ENCODE results near the gene AJAP1.

Gene AJAP1

DNA sequence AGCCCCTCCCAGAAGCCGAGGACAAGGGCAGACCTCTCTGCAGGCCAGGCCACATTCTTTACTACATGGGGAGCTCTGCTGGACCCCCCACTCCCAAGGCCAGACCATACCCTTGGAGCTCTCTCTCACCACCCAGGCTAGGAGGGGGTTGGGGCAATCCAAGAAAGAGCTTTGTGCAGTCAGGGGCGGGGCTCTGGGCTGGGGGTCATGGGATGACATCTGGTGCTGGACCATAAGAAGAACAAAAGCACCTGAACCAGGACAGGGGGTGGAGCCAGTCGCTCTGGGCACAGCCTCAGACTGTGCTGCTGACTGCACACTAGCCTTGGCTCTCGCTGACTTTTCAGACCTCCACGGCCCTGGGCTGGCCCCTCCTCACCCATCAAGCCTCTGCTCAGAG is 23.1 kb upstream of the AJAP1 start:
- no peak for DNase-seq

DNA sequence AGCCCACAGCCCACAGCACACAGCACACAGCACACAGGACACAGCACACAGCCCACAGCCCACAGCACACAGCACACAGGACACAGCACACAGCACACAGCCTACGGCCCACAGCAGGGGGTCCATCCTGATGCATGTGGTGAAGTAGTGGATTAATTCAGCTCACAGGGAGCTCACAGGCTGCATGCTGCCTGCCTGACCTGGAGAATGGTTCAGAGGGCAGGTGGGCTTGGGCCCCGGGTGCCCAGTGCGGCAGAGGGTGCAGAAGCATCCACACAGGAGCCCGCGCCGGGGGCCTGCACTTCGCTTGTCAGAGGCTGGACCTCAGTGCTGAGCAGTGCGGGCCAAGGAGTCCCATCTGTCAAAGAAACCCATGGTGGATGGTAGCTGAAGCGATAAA is 21.1 kb upstream of the AJAP1 start:
- no peak for DNase-seq

DNA sequence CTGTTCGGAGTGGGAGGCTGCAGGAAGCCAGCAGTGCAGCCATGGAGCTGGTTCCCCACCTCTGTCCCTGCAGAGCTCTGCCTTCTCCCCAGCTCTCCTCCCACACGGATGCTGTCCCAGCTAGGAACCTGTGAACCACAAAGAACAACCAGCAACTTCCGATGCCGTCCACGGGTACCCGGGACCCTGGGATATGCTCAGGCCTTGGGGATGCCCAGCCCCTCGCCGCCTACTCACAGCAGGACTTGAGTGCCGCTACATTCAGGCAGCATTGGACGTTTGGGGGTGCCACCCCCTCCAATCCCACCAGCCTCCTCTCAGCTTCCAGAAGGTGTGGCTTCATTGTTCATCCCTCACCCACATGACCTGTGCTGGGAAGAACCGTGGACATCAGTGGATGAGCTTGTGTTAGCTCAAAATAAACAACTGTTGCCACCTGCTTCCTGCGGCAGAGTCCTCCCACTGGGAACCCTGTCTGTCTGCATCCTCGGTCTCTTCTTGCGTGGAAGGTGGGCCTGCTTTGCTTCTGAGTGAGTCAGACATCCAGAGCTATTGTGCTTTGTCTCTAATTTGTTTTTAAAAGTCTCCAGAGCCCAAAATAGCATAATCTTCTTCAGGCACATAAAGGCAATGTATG is 20.1 kb upstream of the AJAP1 start:
- DNase-seq: no peak

DNA sequence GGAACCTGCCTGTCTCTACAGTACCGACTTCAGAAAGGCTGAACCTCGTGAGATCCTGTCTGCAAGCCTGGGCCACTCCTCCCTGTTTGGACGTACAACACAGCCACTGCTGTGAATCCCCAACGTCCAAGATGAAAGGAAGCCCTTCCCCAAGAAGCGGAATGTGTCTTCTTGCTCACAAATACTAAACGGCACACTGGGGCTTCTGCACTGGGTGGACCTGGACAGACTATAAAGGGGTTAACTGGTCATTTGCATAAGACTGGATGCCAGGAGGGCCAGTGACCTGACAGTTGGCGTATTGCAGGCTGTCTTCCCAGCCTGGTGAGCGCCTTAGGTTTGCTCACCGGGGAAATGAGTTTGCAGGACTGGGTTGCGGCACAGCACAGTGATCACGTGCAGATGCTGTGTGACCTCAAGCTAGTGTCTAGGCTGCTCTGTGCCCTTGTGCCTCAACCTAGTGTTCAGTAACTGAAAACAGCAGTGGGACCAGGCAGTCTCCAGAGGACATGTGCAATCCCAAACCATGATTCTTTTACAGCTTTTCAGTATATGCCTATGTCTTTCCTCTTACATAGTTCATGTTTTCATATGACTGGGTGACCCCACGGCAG is 19.5 kb upstream of the AJAP1 start:
- no peak for DNase-seq

DNA sequence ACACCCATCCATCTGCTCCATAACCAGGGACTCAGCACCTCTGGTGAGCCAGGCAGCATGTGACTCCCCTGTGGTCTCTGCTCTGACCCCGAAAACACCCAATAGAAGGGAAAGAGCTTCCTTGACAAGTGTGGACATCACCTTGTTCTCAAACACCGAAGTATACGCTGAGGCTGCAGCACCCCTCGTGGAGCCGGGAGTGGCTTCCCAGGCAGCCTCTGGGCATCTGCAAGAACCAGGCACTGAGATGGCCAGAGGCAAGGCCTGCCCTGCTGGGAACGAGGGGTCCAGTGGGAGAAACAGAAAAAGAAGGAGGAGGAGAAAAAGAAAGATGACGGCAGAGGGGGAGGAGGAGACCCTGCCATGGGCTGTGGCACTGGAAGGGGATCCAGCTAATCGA is 18.2 kb upstream of the AJAP1 start:
- no peak for DNase-seq

DNA sequence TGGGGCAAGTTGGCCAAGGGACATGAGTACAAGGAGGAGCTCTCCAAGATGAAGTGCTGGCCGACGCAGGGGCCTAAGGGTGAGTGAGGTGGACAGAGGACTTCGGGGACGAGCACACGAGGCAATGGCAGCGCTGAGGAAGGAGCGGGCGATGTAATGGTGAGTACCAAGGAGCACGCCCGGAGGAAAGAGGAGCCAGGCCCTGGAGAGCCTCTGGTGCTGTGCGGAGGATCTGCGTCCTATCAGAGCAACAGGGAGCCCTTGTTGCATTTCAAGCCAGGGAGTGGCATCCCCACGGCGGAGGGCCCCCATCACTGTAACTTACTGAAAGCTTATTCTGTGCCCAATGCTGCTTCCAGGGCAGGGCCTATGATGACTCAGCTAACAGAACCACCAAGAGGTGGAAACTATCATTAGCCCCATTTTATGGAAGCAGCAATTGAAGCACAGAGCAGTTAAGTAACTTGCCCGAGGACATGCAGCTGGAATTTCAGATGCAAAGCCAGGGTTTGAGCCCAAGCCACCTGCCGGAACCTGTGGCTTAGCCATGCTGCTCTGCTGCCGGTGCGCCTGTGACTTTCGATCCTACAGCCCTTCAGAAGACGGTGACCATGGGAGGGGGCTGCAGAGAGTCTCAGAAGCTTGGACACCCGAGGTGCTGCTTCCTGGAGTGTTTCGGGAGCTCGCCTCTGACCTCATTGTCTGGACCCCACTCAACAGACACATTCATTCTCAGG is 17.6 kb upstream of the AJAP1 start:
- DNase-seq: no peak

DNA sequence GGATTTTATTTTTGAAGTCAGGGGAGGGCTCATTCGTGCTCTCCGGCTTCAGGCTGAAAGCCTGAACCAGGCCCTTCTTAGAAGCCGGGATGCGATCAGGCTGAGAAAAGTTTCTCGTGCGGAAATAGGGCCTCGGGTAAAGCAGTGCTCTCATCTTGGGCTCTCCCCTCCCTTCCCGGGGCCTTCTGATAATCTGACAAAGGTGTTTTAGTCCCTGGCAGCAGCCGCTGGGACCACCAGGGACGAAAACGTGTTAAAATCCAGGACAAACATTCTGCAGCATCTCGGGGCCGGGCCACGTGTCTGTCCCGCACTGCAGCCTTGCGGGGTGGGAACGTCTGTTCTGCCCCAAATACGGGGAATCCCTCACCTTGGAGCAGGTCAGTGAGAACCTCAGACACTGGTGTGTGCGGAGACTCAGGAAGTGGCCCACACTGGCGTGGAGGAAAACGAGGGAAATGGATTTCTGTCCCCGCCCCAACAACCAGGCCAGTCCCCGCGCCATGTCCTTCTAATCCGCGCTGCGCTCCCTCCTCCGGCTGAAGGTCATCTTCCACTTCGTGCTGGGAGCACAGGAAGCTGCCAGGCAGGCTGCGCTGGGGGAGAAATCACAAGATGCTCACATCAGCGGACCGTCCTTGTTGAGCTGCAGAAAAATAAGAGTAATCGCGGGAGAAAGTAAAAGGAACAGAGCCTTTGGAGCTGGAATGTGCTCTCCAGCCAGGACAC is 16.6 kb upstream of the AJAP1 start:
- no peak for DNase-seq

DNA sequence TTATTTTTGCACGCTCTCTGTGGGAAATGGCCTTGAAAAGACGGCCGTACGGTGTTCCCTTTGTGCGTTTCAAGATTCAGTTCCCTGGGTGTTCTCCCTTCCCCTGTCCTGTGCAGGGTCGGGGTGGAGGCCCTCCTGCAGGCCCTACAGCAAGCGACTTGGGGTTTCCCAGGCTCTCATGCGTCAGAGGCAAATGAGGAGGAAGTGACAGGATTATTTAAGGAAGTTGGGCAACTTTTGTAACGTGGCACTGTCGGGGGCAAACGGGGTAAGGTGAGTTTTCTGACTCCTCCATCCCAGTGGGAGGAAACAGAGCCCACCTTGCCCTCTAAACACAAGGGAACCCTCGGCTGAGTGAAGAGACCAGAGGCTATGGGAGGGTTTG is 16.1 kb upstream of the AJAP1 start:
- DNase-seq: no peak

DNA sequence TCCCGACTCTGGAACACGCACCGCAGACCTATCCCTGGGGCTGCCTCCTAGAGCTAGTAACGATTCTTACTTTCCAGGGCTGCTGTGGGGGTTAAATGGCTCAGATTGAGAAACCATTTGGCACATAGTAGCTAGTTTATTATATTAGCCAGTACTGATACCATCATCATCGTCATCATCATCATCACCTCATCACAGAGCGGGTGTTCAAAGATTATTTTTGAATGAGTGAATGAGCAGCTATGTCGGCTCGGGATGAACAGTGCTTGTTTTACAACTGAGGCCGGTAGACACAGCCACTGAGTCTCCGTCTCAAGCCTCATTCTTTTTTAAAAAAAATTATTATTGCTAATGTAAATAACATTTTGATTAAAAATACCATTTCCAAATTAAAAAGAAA is 13.5 kb upstream of the AJAP1 start:
- DNase-seq: no peak

DNA sequence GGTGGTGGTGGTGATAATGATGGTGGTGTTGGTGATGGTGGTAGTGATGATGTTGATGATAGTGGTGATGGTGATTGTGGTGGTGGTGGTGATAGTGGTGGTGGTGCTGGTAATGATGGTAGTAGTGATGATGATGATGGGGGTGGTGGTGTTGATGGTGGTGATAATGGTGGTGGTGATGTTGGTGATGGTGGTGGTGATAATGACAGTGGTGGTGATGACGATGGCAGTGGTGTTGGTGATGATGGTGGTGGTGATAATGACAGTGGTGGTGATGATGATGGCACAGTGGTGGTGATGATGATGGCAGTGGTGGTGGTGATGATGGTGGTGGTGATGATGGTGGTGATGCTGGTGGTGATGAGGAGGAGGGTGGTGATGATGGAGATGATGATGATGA is 7.0 kb upstream of the AJAP1 start:
- DNase-seq: no peak

DNA sequence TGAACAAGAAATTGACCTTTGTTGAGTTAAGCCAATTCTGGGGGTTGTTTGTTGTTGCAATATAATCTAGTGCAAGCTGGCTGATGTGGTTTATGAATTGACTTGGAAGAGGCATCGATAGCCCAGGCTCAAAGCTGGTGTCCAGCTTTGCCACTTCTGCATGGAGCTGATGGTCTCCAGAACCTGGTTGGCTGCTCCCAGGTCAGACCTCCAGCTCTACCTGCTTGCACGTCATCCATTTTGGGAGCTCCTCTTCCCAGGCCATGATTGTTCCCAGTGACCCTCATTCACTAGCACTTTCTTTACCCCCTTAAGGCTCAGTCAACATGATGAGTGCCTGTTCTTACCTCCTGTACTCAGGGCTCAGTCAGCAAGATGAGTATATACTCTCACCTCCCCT is 5.8 kb upstream of the AJAP1 start:
- DNase-seq: no peak

DNA sequence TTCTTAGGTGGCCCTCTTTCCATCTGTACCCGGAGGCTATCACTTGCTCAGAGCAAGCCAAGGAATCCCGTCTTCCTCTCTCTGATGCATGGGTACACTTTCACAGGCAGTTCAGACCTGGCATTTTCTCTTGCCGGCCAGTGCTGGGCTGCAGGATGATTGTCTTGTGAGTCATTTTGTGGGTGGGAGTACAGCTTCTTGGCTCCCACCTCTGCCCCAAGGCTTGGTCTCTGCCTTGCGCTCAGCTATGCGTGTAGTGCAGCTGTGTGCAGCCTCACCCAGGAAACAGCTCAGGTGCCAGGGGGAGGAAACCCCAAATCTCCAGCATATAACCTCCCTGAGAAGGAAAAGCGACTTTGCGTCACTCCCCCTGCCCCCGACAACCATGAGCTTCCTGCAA is 3.9 kb upstream of the AJAP1 start:
- DNase-seq: no peak

DNA sequence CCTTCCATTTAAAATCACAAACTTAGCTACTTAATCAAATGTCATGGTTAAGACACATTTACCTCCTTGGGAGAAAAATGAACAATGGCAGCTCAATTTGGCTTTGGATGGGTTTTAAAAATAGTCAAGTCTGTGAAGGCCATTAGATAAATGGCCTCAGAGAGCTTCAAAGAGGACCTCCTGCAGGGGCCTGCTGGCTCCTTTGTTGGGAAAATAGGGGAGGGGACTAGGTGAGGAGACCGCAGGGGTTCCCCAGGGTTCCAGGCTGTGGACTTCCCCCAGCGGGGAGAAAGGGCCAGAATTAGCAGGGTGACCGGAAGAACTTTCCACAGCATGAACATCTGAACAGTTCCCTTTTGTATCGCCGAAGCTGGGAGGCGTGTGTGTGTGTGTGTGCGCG is 3.4 kb upstream of the AJAP1 start:
- DNase-seq: no peak

DNA sequence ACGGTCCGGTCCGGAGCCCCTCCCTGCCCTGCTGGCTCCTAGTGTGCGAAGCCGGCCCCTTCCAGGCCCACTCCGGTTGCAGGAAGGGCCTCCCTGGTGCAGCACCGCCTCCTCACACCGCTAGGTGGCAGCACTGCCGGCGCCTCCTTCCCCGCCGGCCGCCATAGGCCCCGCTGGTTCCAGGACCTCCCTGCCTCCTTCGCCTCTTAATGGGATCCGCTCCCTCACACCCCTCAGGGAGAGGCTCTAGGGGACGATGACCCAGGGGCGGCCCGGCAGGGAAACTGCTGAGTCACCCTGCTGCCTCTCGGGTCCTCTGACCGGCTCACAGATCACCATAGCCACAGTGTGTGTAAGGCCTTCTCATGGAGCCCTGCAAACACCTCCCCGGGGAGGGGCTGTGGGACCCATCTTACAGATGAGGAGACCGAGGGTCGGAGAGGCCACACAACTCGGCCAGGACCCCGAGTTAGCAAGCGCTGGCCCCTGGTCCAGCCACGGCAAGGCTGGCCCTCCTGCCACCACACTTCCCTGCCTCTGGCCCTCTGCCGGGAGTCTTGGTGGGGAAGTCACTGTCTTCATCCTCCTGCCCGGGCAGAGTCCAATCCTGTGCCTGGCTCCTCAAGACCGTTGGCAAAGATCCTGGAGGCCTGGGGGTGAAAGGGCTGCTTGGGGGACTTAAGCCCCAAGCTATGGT is 1.6 kb upstream of the AJAP1 start:
- DNase-seq: no peak

DNA sequence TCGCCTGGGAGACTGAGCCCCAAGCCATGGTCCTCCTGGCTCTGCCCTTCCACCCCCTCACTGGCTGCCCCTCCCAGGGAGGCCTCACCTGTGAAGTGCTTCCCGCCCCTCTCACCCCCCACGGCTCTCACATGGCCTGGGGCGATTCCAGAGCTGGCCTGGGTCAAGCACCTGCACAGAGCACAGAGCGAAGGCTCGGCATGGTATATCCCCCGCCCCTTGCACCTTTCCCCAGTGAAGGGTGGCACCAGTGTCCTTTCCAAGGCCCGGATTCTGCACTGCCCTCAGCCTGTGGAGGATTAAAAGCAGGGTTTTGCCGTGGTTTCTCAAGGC is 1.1 kb upstream of the AJAP1 start:
- no peak for DNase-seq

DNA sequence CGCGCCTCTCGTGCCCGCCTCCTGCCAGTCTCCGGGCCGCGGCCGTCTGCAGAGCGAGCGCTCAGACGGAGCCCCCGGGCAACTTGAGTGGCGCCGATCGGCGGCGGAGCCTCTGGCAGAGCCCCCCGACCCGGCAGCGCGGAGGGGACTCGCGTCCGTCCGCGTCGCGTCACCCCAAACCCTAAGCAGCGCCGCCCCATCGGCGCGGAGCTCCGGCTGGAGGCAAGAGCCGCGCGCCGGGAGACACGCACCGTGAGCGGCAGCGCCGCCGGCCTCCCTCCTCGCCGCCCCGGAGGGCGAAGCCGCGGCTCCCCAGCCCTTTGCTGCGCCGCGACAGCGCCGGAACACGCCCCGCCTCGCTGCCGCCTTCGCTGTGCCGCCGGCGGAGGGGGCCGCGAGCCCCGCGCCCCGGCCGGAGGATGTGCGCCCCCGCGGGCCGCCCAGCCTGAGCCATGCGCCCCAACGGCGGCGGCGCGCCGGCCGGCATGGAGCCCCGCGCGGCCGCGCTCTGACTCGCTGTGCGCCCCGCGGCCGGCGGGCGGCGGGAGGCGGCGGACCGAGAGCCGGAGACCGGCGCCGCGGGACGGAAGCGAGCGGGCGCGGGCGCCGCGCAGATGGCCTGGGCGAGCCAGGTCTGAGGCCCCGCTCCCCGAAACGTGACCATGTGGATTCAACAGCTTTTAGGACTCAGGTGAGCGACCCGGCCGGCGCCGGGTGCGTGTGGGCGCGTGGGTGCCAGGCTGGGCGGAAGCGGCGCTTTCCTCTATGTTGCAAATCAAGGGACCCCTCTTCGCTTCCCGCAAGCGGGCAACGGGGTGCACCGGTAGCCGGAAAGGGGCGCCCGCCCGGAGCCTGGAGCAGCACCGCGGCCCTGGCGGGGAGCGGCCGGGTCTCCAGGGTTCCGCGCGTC is 610 bp downstream of the AJAP1 start:
- DNase-seq: no peak

DNA sequence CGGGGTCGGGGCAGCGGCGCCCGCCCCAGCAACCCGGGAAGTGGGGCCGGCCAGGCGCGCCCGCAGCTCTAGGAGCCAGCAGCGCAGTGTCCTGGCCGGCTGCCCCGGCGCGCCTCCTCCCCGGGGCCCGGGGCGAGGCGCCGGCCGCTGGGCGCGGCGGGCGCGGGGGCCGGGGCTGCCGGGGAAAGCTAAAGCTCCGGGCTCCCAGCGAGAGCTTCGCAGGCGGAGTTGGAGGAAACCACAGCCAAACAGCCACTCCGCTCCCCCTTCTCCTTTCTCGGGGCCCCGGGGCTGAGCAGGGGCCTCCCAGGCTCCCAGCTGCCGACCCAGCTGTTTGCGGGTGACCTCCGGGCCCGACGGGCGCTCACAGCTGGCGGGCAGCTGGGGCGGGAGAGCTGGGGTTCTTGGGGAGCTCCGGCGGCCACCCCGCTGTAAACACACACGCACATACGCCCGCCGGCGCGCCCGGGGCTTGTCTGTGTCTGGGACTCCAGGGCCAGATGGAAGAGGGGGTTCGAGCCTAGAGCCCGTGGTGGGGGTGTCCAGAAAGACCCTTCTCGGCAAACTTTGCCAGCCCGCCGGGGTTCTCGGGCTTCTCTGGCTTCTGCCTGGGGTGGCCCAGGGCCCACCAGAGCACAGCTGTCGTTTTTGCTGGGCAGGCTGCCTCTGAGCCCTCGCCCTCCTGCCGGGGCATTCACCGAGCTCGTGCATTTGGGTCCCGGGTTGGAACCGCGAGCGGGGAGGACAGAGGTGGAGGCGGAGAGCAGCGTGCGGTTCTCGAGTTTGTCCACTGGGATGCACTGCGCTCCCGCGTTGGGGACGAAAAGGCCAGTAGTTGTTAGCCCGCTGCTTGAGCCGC is 1.5 kb downstream of the AJAP1 start:
- no peak for DNase-seq

DNA sequence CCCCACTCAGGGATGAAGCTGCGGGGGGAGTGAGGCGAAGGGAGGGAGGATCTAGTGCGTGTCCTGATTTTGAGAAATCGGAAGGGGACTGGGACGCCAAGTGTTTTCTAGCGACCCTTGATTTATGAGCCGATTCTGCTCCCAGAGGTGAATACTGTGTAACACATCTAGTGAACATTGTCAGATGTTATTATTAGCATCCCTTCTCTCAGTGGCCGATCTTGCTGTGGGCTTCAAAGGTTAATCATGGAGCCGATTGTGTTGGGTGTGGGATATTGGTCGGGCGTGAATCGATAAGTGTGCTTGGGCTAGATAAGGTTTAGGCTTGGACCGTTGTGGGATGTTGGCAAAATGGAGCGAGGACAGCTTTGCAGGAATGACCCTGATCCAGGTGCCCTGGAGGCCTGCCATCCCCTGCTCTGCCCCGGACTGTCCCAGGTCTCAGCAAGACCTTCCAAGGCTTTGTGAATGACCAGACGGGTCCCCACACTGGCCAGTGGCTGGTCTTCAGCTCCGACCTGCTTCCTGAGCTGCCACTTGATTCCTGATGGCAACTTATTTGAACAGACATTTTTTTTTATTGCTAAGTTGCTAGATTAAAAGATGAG is 2.2 kb downstream of the AJAP1 start:
- DNase-seq: no peak

DNA sequence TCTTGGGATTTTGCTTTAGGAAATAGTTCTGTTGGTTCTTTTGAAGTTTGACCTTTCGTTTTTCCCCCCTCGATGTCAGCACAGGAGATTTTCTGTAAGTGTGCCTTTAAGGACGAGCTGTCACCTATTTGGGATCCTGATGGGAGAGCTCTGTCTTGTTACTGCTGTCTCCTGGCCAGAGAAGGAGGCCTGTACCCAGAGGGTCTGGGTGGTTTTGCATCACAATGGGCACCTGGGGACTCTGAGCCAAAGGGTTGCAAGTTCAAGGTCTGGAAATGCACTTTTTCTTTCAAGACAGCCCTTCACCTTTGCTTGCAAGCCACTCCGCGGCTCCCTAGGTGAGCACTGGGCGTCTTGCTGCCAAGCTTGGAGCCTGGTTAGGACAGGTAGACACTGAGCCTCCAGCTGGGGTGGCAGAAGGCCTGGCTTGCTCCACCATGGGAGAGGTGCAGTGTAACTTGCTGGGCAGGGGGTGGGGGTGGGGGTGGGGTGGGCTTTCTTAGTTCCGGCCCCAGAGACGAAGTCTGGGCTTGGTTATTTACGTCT is 2.9 kb downstream of the AJAP1 start:
- no peak for DNase-seq

DNA sequence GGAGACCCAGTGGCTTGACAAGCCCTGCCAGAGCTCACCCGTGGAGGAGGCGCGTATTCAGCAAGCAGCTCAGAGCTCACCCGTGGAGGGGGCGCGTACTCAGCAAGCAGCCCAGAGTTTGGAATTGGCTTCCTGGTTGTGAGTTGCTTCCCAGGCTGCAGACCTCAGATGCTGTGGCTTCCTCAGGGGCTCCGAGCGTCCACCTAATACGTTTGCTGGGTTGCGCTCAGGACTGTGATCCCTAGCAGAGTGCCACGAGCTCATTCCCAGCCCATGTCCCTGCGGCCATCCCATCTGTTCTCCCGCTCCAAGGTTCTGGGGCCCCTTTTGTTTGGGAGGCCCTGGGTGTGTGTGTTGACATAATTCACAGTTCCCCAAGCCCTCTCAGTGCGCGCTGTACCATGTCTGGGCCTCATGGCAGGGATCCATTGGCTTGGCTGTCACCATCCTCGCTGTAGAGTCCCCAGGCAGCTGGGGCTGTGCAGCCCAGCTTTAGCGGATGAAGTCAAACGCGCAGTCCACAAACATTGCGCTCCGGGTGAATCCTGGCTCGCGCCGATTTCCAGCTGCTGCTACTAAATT is 3.6 kb downstream of the AJAP1 start:
- DNase-seq: no peak

All from Kasumi-1 (cell line).